ENCODE data around the gene CXCL12.

CXCL12 gene

DNA sequence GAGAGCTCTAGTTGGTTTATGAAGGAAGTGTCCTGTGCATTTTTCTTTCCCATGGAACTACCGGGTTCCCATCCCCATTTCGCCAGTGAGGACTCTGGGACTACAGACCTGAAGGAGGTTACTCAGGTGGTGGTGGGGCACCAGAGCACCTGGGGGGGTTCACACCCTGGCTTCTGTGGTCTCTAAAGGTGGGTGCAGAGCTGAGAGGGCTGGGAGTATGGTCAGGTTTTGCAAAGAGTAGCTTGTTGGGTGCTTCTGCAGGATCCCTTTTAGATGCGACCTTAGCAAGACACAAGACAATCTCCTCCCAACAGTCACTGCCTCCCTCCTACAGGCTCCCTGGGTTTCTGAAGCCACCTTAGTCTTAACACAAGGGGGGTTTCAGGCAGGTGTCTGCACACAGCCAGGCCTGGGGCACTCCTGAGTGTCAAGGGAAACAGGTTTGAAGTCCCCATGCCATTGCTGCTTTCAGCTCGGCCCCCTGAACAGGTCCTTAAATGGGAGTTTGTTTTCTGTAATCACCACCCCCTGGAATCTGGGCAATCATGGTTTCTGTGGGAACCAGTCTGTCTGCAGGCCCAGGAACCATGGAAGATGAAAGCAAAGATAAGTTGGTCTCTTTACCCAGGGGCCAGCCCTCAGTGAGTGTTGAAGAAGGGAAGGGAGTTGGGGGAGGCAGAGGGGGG is 9.9 kb upstream of the CXCL12 start:
- DNase-seq (ENCODE audit: low read depth in 1 of 2, low spot score in 1 of 2): no peak
- TF ChIP-seq, protein P1, sequence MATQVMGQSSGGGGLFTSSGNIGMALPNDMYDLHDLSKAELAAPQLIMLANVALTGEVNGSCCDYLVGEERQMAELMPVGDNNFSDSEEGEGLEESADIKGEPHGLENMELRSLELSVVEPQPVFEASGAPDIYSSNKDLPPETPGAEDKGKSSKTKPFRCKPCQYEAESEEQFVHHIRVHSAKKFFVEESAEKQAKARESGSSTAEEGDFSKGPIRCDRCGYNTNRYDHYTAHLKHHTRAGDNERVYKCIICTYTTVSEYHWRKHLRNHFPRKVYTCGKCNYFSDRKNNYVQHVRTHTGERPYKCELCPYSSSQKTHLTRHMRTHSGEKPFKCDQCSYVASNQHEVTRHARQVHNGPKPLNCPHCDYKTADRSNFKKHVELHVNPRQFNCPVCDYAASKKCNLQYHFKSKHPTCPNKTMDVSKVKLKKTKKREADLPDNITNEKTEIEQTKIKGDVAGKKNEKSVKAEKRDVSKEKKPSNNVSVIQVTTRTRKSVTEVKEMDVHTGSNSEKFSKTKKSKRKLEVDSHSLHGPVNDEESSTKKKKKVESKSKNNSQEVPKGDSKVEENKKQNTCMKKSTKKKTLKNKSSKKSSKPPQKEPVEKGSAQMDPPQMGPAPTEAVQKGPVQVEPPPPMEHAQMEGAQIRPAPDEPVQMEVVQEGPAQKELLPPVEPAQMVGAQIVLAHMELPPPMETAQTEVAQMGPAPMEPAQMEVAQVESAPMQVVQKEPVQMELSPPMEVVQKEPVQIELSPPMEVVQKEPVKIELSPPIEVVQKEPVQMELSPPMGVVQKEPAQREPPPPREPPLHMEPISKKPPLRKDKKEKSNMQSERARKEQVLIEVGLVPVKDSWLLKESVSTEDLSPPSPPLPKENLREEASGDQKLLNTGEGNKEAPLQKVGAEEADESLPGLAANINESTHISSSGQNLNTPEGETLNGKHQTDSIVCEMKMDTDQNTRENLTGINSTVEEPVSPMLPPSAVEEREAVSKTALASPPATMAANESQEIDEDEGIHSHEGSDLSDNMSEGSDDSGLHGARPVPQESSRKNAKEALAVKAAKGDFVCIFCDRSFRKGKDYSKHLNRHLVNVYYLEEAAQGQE (IDR thresholded peaks at IDR 0.05; ENCODE audit: insufficient replicate concordance, low read depth): no peak
- no peak overlapping the region for H3K27ac ChIP-seq (replicated peaks)
- H3K4me3 ChIP-seq (replicated peaks; ENCODE audit: insufficient read depth, low read length): no peak overlapping the region
- peaks cover 2% of the 10 kb centered on the region for H3K27me3 ChIP-seq (ENCODE audit: insufficient read depth, poor library complexity, severe bottlenecking)

DNA sequence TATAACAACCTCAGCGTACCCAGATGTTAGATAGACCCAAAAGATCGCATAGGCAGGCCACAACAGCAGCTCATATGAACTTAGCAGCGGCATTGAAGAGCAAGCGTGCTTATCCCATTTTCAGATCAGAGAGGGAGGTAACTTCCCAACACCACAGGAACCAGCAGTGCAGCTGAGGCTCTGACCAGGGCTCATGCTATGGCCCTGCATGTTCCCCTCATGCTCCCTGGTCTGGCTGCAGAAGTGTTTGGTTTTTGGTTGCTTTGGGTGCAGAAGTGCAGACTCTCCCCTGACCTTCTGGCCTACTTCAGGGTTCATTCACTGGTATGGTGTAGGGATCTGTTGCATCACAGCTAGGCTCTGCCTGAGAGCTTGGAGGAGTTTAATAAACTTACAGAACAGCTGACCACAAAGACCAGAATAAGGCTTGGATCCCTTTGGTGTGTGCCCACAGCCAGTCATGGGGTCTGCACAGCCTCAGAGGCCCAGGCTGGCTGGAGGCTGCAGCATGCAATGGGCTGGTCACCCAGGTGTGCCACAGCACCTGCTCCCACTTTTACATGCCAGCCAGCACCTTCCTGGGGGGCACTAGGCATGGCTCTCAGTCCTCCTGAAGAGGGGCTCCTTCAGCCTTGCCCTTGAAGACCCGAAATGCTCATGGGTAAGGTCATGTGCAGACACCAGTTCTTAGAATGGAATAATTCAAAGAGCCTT is 9.1 kb upstream of the CXCL12 start:
- no peak for DNase-seq (ENCODE audit: low read depth in 1 of 2, low spot score in 1 of 2)
- no peak overlapping the region for H3K27ac ChIP-seq (replicated peaks)
- H3K4me3 ChIP-seq (replicated peaks; ENCODE audit: insufficient read depth, low read length): no peak overlapping the region
- TF ChIP-seq, protein P1 (IDR thresholded peaks at IDR 0.05; ENCODE audit: insufficient replicate concordance, low read depth): no peak
- TF ChIP-seq SPI1 (IDR thresholded peaks at IDR 0.05; ENCODE audit: borderline replicate concordance, low read depth): no peak
- no peak for TF ChIP-seq GABPA (IDR thresholded peaks at IDR 0.05; ENCODE audit: low read depth)
- no peak for TF ChIP-seq POLR2AphosphoS5 (IDR thresholded peaks at IDR 0.05; ENCODE audit: low read depth)
- TF ChIP-seq, protein P2, sequence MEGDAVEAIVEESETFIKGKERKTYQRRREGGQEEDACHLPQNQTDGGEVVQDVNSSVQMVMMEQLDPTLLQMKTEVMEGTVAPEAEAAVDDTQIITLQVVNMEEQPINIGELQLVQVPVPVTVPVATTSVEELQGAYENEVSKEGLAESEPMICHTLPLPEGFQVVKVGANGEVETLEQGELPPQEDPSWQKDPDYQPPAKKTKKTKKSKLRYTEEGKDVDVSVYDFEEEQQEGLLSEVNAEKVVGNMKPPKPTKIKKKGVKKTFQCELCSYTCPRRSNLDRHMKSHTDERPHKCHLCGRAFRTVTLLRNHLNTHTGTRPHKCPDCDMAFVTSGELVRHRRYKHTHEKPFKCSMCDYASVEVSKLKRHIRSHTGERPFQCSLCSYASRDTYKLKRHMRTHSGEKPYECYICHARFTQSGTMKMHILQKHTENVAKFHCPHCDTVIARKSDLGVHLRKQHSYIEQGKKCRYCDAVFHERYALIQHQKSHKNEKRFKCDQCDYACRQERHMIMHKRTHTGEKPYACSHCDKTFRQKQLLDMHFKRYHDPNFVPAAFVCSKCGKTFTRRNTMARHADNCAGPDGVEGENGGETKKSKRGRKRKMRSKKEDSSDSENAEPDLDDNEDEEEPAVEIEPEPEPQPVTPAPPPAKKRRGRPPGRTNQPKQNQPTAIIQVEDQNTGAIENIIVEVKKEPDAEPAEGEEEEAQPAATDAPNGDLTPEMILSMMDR (IDR thresholded peaks at IDR 0.05; ENCODE audit: insufficient read depth, low read length): no peak
- H3K27me3 ChIP-seq (ENCODE audit: insufficient read depth, poor library complexity, severe bottlenecking): peaks cover 2% of the 10 kb centered on the region

DNA sequence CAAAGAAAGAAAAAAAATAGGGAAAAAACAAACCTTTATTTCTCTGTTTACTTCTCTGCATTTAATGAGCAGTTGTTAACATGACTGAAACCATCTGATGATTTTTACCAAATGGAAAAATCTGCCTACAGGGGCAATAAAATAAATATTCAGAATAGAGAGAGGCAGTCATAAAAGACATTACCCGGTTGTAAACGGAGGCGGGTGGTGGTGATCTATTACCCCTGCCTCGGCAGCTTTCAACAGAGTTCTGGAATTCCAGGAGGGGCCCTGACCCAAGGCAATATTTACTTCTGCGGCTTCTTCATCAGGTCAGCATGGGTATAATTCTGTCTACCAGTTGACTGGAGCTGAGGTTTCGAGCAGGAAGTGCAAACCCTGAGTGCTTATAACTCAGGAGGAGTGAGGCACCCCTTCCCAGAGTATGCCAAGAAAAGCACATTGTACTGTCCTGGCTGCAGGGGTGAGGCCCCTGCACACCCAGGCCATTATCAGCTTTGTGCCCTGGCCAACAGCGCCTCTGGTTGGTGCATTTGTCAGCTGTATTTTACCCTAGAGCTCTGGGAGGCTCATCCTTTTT is 8.2 kb upstream of the CXCL12 start:
- DNase-seq (ENCODE audit: low read depth in 1 of 2, low spot score in 1 of 2): no peak
- Histone ChIP-seq H3K27me3 (ENCODE audit: insufficient read depth, poor library complexity, severe bottlenecking) (peaks cover 2% of the 10 kb centered on the region), H3K4me3 (replicated peaks; ENCODE audit: insufficient read depth, low read length) (no peak overlapping the region), H3K27ac (replicated peaks) (no peak overlapping the region)
- TF ChIP-seq SPI1 (IDR thresholded peaks at IDR 0.05; ENCODE audit: borderline replicate concordance, low read depth): no peak

DNA sequence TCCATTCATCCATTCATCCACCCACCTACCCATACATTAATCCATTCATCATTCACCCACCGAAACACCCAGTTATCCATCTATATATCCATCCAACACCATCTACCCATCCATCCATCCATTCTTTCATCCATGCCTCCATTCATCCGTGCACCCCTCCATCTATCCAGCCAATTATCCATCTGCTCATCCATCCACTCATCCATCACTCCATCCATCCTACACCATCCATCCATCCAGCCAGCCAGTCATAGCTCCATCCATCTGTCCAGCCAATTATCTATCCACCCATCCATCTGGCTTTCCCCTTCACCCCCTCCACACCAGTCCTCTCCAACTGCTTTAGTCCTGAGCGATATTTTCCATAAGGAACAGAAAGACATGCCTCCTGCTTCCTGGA is 7.5 kb upstream of the CXCL12 start:
- peaks cover 2% of the 10 kb centered on the region for H3K27me3 ChIP-seq (ENCODE audit: insufficient read depth, poor library complexity, severe bottlenecking)
- H3K27ac ChIP-seq (replicated peaks): no peak overlapping the region
- no peak for DNase-seq (ENCODE audit: low read depth in 1 of 2, low spot score in 1 of 2)
- TF ChIP-seq, protein P2 (IDR thresholded peaks at IDR 0.05; ENCODE audit: insufficient read depth, low read length): no peak
- TF ChIP-seq GABPA (IDR thresholded peaks at IDR 0.05; ENCODE audit: low read depth) (no peak), SPI1 (IDR thresholded peaks at IDR 0.05; ENCODE audit: borderline replicate concordance, low read depth) (no peak), POLR2AphosphoS5 (IDR thresholded peaks at IDR 0.05; ENCODE audit: low read depth) (no peak)
- TF ChIP-seq, protein P1 (IDR thresholded peaks at IDR 0.05; ENCODE audit: insufficient replicate concordance, low read depth): no peak
- H3K4me3 ChIP-seq (replicated peaks; ENCODE audit: insufficient read depth, low read length): no peak overlapping the region
